Measurements from ENCODE around the gene MORN3. TPM values are rescaled to one million over a fixed set of nuclear protein-coding genes. Genes with fewer than 3 reads are reported as not detected.

The MORN3 gene
- 0.08 to 0.39 TPM (median 0.26 TPM) in 5 replicates for total RNA-seq (2022; extraction: Qiagen RNA extraction)

DNA sequence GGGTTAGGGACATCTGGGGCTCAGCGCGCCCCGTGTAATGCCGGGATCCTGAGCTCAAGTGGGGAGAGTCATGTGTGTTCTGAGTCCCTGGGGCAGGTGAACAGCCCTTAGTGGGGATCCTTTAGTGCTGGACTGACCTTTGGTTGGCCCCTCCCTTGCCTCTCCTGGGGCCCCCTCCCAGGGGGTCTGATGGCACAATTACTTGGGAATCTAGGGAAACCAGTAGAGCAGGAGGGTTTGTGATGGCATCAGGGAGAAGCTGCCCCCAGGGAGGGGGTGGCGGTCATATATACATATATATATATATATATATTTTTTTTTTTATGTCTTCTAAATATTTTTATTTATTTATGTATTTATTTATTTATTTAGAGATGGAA lies at the start of gene MORN3:
Gene MORN3 (minus strand): TSS at position 134 of the 380 bp plus-strand sequence. CDS start 171 bp downstream, outside the sequence.

GRCh38 chr12:121712461-121713256 lies 43.2 kb upstream of the MORN3 start, which contains the start of gene TMEM120B:
TSS of gene TMEM120B (plus strand) at chr12:121712752. CDS start at chr12:121712896, 144 bp downstream.

GRCh38 chr12:121626087-121626852 lies 43.2 kb downstream of the MORN3 start, which contains the start of gene ORAI1:
TSS of gene ORAI1 (plus strand) at chr12:121626530.

Other genes starting within 250 kb of the MORN3 start
- gene KDM2B, start 88.6 kb downstream of the MORN3 start, total RNA-seq (2022; extraction: Qiagen RNA extraction): 17.7 to 21.0 TPM (median 20.3 TPM) in 5 replicates
- 20.3 to 35.6 TPM (median 32.0 TPM) in 5 replicates for gene ORAI1, start 43.1 kb downstream of the MORN3 start, total RNA-seq (2022; extraction: Qiagen RNA extraction)
- 13.2 to 18.7 TPM (median 16.0 TPM) in 5 replicates for gene TMEM120B, start 43.1 kb upstream of the MORN3 start, total RNA-seq (2022; extraction: Qiagen RNA extraction)
- 82.6 to 96.9 TPM (median 89.9 TPM) in 5 replicates for gene RHOF, start 124.0 kb upstream of the MORN3 start, total RNA-seq (2022; extraction: Qiagen RNA extraction)
- 11.0 to 12.2 TPM (median 11.8 TPM) in 5 replicates for gene SETD1B, start 134.4 kb upstream of the MORN3 start, total RNA-seq (2022; extraction: Qiagen RNA extraction)
- gene HPD, start 189.2 kb upstream of the MORN3 start, total RNA-seq (2022; extraction: Qiagen RNA extraction): 1.4 to 2.1 TPM (median 1.9 TPM) in 5 replicates
- 116 to 162 TPM (median 126 TPM) in 5 replicates for gene PSMD9, start 219.1 kb upstream of the MORN3 start, total RNA-seq (2022; extraction: Qiagen RNA extraction)
- gene CFAP251, start 248.9 kb upstream of the MORN3 start, total RNA-seq (2022; extraction: Qiagen RNA extraction): 0.85 to 1.7 TPM (median 1.3 TPM) in 5 replicates